Measurements from ENCODE around the gene LOXHD1.

Gene LOXHD1

GRCh38 chr18:46625069-46625468, 32.0 kb downstream of the LOXHD1 start:
- DNase-seq = no peak

- no peak for DNase-seq
These were observed 32.9 kb downstream of the LOXHD1 start for GRCh38 chr18:46624127-46624526.

GRCh38 chr18:46623541-46623940, 33.5 kb downstream of the LOXHD1 start:
- peak; percentile 18 for DNase-seq

GRCh38 chr18:46622999-46623398, 34.0 kb downstream of the LOXHD1 start:
- no peak for DNase-seq

GRCh38 chr18:46622451-46622850, 34.6 kb downstream of the LOXHD1 start:
- DNase-seq = no peak

GRCh38 chr18:46621871-46622270, 35.1 kb downstream of the LOXHD1 start:
- DNase-seq = no peak

GRCh38 chr18:46621111-46621766, 35.8 kb downstream of the LOXHD1 start:
- no peak for DNase-seq

- no peak for DNase-seq
These were observed 37.5 kb downstream of the LOXHD1 start for GRCh38 chr18:46619559-46619958.

GRCh38 chr18:46615720-46616119, 41.3 kb downstream of the LOXHD1 start:
- no peak for DNase-seq

- no peak for DNase-seq
These were observed 48.0 kb downstream of the LOXHD1 start for GRCh38 chr18:46609048-46609447.

- DNase-seq = no peak
These were observed 49.1 kb downstream of the LOXHD1 start for GRCh38 chr18:46607926-46608325.

- DNase-seq = no peak
These were observed 55.7 kb downstream of the LOXHD1 start for GRCh38 chr18:46601141-46601805.

GRCh38 chr18:46596119-46596518, 60.9 kb downstream of the LOXHD1 start:
- DNase-seq = peak; percentile 1

GRCh38 chr18:46591783-46592391, 65.1 kb downstream of the LOXHD1 start:
- no peak for DNase-seq

GRCh38 chr18:46590103-46590502, 66.9 kb downstream of the LOXHD1 start:
- no peak for DNase-seq

GRCh38 chr18:46588971-46589660, 67.9 kb downstream of the LOXHD1 start:
- DNase-seq = no peak

GRCh38 chr18:46587600-46587999, 69.4 kb downstream of the LOXHD1 start:
- DNase-seq = no peak

GRCh38 chr18:46583711-46584110, 73.3 kb downstream of the LOXHD1 start:
- no peak for DNase-seq

GRCh38 chr18:46581648-46582047, 75.4 kb downstream of the LOXHD1 start:
- DNase-seq = no peak

- DNase-seq = no peak
These were observed 78.0 kb downstream of the LOXHD1 start for GRCh38 chr18:46578987-46579386.

- no peak for DNase-seq
These were observed 79.5 kb downstream of the LOXHD1 start for GRCh38 chr18:46577546-46577945.

- DNase-seq = no peak
These were observed 81.2 kb downstream of the LOXHD1 start for GRCh38 chr18:46575851-46576250.

- DNase-seq = no peak
These were observed 82.3 kb downstream of the LOXHD1 start for GRCh38 chr18:46574743-46575115.

All from activated CD4-positive, alpha-beta T cell treated with anti-CD3 and anti-CD28 coated beads, Interleukin-2, Interleukin-6, amounts not matched to agents 100 ng/mL and 50 ng/mL, durations not matched to agents 16 hours and 8 hours (primary cell).